ENCODE results near the gene RPS2. TPM values are rescaled to one million over a fixed set of nuclear protein-coding genes. Genes with fewer than 3 reads are reported as not detected.
"Not testable (repeated sequence)": the region's sequence is repeated elsewhere in the genome, so short reads cannot be mapped to it uniquely, and the experiment has no call there.

The RPS2 gene
- total and polyA plus RNA-seq, 2 experiments from 2014 or later, result 1,060 to 1,536 TPM

GRCh38 chr16:1963806-1964505, 670 bp downstream of the RPS2 start:
- TF ChIP-seq EZH2phosphoT487 (IDR thresholded peaks at IDR 0.05; ENCODE audit: insufficient read depth, low read depth), result no peak
- no peak for TF ChIP-seq EZH2 (IDR thresholded peaks at IDR 0.05; ENCODE audit: insufficient read depth, poor library complexity, severe bottlenecking)
- H3K4me2 ChIP-seq (ENCODE audit: unreplicated experiment), result peak overlapping the region; percentile 88
- WGBS, 2 experiments (ENCODE audit: low coverage in 1 of 2, low lambda C conversion rate in 2 of 2, missing lambda C conversion rate in 2 of 2), result 20 to 25% methylated on average over 36 to 44 of the region's 44 CpGs
- peaks cover 24% of the 10 kb centered on the region for H3K36me3 ChIP-seq (ENCODE audit: low read depth)
- H3K27me3 ChIP-seq (replicated peaks; ENCODE audit: insufficient read depth), result no peaks in the 10 kb centered on the region
- no peaks in the 10 kb centered on the region for H3K9me3 ChIP-seq (ENCODE audit: low read depth)
- DNase-seq, result peak; percentile 58
- no peaks in the 10 kb centered on the region for H3K9me2 ChIP-seq (ENCODE audit: insufficient read depth)
- H3K27ac ChIP-seq, result peak overlapping the region; percentile 91
- peaks cover 73% of the 10 kb centered on the region for H3K79me2 ChIP-seq (ENCODE audit: insufficient read depth)
- in situ Hi-C loops (cut with MboI), result no loop called here
- H3K9ac ChIP-seq, result peak overlapping the region; percentile 97
- H3K4me1 ChIP-seq (ENCODE audit: insufficient read depth), result peaks cover 6% of the 10 kb centered on the region
- no peak overlapping the region for H2AFZ ChIP-seq
- H3F3A ChIP-seq (ENCODE audit: insufficient read depth), result peaks cover 40% of the 10 kb centered on the region
- H3K4me3 ChIP-seq, result peak overlapping the region; percentile 93
- no peaks in the 10 kb centered on the region for H4K20me1 ChIP-seq (ENCODE audit: insufficient read depth)

- H3K9me2 ChIP-seq (ENCODE audit: insufficient read depth); H3K4me1 ChIP-seq (ENCODE audit: insufficient read depth); H2AFZ ChIP-seq; DNase-seq; H4K20me1 ChIP-seq (ENCODE audit: insufficient read depth); H3K4me2 ChIP-seq (ENCODE audit: unreplicated experiment); H3K27me3 ChIP-seq (replicated peaks; ENCODE audit: insufficient read depth); H3K9me3 ChIP-seq (ENCODE audit: low read depth); in situ Hi-C loops (cut with MboI): not testable (repeated sequence)
- Histone ChIP-seq H3K27ac (0 out of 2 replicates have a peak overlapping the region, but pooled peaks have one; percentile 91), H3K79me2 (ENCODE audit: insufficient read depth) (peaks cover 73% of the 10 kb centered on the region), H3K4me3 (peak overlapping the region; percentile 93), H3K9ac (peak overlapping the region; percentile 97; the same call in 1 of the 2 replicates), H3F3A (ENCODE audit: insufficient read depth) (peaks cover 40% of the 10 kb centered on the region), H3K36me3 (ENCODE audit: low read depth) (peaks cover 24% of the 10 kb centered on the region)
- WGBS, 2 experiments (ENCODE audit: low coverage in 1 of 2, low lambda C conversion rate in 2 of 2, missing lambda C conversion rate in 2 of 2), result 83 to 89% methylated on average over 29 to 37 of the region's 37 CpGs
Observed at GRCh38 chr16:1962161-1963153, 2.2 kb downstream of the RPS2 start.

- DNase-seq, result peak; percentile 16
- Histone ChIP-seq H3K9me2 (ENCODE audit: insufficient read depth) (no peaks in the 10 kb centered on the region), H3K9me3 (ENCODE audit: low read depth) (no peaks in the 10 kb centered on the region), H3F3A (ENCODE audit: insufficient read depth) (peaks cover 40% of the 10 kb centered on the region), H3K4me3 (no peak overlapping the region), H3K36me3 (ENCODE audit: low read depth) (peaks cover 24% of the 10 kb centered on the region), H4K20me1 (ENCODE audit: insufficient read depth) (no peaks in the 10 kb centered on the region), H3K79me2 (ENCODE audit: insufficient read depth) (peaks cover 68% of the 10 kb centered on the region), H3K27ac (no peak overlapping the region), H3K27me3 (replicated peaks; ENCODE audit: insufficient read depth) (no peaks in the 10 kb centered on the region), H3K4me2 (ENCODE audit: unreplicated experiment) (no peak overlapping the region), H2AFZ (no peak overlapping the region), H3K9ac (no peak overlapping the region), H3K4me1 (ENCODE audit: insufficient read depth) (peaks cover 6% of the 10 kb centered on the region)
- WGBS, 2 experiments (ENCODE audit: low coverage in 1 of 2, low lambda C conversion rate in 2 of 2, missing lambda C conversion rate in 2 of 2), result 68 to 71% methylated on average over 6 of the region's 6 CpGs
- in situ Hi-C loops (cut with MboI), result no loop called here
- no peak for TF ChIP-seq EZH2phosphoT487 (IDR thresholded peaks at IDR 0.05; ENCODE audit: insufficient read depth, low read depth)
- TF ChIP-seq EZH2 (IDR thresholded peaks at IDR 0.05; ENCODE audit: insufficient read depth, poor library complexity, severe bottlenecking), result no peak
Observed at GRCh38 chr16:1961651-1962067, 3.0 kb downstream of the RPS2 start.

Measured in GM23248 (cell line).